NCI-H1930 (cell line): Measurements from ENCODE around the gene LLCFC1.
"Not testable (repeated sequence)": the region's sequence is repeated elsewhere in the genome, so short reads cannot be mapped to it uniquely, and the experiment has no call there.

ENCODE experiments used
- DNase-seq, 2 experiments: peaks; one replicate each; lab custom pipeline; 2025; lab: John Stamatoyannopoulos, UW

The LLCFC1 gene

DNA sequence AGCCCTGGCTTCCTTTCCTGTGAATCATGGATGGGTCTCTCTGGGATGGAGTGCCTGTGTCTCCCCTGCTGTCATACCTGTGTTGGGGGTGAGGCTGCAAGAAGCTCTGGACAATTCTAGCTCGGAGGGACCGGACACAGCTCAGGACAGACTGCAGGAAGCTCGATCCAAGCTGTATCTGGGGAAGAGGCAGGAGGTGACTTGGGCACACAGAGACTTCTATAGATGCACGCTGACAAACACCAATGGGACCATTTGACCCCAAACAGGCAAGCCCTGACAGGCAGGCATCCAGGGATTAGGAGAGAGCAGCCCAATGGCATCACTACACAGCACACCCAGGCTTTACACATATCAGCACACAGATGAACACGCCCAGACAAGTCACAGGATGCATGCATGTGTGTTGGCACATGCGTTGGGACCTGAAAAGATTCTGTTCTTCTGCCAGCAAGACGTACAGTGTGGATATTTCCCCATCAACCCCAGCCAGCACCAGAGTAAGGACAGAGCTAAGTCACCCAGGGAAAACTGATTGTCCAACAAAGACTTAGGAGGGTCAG, 4.5 kb downstream of the LLCFC1 start:
- no peak for DNase-seq

DNA sequence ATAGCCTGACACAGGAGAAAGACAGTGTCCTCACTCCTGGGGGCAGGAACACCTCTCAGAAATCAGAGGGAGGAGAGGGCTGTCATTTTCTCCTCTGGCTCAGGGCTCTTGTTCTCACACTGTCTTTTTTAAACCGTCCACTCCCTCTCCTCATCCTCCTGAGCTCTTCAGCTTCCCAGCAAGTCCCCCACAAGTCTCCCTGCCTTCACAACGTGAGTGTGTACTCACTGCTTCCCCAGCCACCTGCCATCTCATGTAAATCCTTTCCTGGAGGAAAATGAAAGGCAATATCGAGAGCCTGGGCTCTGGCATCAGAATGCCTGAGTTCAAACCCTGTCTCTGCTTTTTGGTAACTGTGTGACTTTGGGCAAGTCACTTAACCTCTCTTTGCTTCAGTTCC, 5.7 kb downstream of the LLCFC1 start:
- no peak for DNase-seq

DNA sequence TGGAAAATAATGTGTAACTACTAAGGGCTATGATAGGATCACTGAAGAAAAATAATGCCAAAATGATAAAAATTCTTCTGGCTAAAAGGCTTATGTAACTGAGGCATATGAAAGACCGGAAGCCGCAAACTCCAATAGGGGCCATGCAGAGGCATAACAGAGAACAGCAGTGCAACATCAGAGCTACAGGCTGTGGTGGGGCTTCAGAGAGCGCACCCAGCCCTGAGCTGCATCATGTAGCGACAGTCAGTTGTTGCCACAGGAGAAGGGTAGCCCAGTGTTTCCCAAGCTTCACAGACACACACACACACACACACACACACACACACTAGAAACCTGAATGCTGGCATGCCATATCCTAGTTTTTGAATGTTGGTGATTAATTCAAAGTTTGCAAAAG, 9.3 kb downstream of the LLCFC1 start:
- no peak for DNase-seq

DNA sequence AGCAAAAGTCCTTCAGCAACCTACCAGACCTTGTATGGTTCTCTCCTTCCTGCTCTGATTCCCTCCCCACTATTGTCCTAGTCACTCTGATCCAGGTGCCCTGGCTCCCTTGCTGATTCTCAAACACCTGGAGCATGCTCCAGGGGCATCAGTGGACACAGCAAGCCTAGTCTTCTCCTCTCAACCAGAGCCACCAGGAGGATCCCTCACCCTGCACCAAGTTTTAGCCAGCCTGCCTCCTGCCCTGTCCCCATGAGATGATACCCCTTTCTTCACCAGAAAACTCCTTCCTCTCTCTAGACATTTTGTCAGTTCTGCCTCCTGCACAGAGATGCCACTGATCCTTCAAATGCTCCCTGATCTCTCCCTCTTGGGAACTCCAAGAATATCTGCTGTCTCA, 11.0 kb downstream of the LLCFC1 start:
- no peak for DNase-seq

DNA sequence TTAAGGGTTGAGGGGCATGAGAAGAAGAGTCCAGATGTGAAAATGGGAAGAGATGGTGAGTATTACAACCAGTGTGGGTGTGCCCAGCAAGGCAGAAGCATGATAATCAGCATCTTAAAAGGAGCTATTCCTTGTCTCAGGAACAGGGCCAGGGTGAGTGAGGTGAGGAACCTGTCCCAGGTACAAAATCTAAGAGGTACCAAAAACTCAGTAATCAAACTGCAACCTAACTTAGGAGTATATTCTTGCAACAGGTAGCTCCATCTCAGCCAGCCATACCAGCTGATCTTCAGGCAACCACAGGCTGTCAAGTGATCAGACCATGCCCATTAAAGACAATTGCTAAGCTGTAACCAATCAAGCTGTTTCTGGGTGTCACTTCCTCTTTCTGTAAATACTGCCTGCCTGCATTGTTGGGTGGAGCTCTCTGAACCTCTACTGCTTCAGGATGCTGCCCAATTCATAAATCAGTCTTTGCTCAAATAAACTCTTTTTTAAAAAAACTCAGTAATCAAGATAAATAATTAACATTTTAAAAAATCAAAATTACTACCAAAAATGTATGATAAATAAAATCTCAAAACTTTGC, 15.5 kb downstream of the LLCFC1 start:
- DNase-seq, result no peak

DNA sequence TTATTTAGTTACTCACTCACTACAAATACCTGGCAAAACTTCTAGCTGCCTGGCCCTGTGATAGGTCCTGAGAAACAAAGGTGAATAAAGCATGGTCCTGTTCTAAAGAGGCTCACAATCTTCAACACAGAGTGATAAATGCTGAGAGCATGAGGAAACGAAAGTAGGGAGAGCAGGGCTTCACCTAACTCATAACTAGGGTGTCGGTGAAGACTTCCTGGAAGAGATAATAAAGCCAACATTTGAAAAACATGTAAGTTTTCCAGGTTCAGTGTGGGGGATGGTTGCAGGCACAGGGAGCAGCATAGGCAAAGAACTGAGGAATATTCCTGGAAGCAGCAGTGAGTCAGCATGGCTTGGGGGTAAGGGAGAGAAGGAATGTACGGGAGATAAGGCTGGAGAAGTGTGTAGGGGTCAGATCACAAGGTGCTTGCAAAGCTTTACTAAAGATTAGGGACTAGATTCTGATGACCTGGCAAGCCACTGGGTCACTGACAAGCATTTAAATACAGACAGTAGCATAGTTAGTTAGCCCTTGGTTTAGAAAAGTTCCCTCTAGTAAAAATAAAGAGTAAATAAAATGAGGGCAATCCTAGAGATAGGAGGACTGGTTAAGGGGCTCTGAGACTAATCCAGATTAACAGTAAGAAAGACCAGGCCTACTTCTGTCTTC, 17.8 kb downstream of the LLCFC1 start:
- no peak for DNase-seq

DNA sequence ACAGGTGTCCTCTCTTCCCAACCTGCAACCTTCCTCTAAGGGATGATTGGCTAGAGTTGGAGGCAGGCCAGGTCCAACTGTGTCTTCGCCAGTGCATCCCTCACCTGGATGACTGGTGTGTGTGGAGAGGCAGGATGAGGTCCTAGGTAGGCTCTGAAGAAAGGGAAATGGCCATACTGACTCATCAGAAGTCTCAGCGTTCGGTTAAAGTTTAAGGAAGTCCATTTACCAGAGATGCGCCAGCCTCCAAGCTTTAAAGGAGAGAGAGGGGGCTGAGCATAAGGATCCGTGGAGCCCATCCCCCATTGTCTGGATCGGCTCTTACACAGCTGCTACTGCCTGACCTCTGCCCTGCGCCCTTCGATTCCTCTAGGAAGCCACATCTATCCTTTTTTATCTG, 18.4 kb downstream of the LLCFC1 start:
- DNase-seq, result no peak

DNA sequence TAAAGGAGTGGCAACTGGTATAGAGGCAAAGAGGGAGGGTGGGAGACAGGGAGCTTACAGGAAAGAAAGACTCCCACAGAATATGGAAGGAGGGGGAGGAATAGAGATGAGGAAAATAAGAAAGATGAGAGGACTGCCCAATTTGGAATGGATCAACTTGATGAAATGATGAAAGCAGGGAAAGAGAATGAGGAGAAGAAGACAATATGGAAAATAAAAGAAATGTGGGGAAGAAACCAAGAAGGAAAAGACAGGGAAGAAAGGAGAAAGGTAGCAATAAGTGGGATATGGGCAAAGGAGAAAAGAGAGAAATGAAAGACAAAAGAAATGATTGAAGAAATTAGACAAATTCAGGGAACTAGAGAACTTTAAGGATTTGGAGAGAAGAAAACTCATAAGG, 19.9 kb downstream of the LLCFC1 start:
- no peak for DNase-seq

DNA sequence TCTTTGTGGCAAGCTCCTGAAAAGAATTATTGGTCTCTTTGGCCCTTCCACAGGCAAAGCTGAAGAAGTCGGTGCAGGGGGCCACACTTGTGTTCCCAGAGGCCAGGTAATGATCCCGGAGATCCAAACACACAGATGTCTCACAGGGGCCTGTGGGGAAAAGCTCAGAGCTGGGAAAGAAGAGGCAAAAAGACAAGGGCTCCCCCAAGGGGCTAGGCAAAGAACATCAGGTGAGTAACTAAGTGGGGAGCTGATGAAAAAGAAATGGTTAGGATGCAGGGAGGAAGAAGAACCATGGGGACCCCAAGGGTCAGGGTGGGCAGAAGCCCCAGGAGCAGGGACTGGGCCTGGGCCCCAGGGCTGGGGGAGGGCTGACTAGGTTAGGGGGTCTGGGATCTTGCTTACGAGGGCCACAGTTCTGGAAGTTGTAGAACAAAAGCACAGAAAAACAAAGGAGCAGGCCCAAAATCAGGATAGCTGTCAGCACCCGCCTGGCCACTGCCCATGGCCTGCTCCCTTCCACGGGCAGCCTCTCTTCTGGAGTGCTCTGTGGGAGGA, 21.8 kb downstream of the LLCFC1 start:
- no peak for DNase-seq

DNA sequence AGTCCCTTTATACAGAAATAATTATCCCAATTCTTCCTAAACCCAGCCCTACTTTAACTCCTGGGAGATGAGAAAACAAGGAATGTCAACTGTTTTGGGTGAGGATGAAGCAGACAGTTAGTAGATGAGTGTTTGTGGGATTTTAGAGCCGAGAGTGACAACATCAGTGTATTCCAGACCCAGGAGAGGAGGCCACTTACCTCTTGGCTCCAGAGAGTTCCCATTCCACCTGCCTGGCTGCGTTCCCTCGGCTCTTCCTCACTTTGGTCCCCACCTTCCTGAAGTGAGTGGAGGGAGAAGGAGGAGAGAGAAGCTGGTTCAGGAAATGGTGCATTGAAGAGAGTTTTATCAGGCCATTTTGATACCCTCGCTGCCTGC, 22.3 kb downstream of the LLCFC1 start:
- DNase-seq, result no peak

DNA sequence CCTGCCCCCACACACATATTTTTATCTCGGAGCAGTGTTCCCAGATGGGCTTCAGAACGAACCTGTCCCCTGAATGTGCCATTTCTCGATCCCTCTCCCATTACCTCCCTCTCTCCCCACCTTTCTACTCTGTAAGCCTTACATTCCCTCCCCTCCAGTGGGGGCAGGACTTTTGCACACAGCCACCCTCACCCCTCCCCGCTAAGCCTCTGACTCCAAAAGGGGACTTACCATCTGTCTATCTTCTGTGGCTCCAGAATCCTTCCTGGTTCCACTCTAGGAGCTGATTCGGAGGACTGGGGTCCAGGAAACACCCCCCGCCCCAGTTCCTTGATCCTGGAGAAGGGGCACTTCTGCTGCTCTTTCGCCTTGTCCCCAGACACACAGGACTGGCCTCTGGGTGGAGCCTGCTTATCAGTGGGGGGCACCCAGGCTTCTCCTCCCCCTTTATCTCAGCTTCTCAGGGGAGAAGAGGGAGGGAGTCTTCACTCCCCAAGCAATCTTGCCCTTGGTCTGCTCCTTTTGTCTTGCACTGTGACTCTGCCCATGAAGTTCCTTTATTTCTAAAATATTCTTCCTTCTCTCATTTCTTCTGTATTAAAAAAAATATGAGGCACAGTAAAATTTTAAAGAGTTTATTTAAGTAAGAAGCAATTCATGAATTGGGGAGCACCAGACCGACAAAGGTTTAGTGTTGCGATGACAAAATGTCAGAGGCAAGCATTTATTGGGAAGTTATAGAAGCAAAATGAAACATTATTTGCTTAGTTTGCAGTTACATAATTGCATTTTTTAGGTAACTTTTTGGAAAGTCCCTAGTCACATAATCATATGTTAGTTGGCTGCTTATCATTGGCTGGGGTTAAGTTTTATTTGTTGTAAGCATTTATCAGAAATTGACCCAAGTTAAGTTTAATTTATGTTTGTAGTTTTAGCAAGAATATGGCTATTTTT, 23.0 kb downstream of the LLCFC1 start, which contains the start of gene KEL:
TSS of gene KEL (minus strand) at position 391 of the 954 bp plus-strand sequence. CDS start at position 234, 157 bp downstream.
- no peak for DNase-seq

DNA sequence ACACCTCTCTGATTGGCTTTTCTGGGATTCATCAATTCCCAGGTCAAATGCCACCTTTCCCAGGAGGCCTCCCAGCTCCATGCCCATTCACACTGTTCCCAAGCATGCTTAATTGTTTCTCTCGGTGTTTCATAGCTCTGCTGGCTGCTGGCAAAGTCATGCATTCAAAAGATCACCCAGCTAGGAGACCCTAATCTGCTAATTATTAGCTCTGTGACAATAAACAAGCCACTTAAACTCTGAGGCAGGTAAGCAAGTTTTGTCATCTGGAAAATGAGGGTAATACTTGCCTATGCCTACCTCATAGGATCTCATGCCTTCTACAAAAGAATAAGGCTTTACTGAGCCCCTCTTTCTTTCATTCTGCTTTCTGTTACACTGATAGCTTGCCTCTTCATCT, 23.7 kb downstream of the LLCFC1 start:
- no peak for DNase-seq

DNA sequence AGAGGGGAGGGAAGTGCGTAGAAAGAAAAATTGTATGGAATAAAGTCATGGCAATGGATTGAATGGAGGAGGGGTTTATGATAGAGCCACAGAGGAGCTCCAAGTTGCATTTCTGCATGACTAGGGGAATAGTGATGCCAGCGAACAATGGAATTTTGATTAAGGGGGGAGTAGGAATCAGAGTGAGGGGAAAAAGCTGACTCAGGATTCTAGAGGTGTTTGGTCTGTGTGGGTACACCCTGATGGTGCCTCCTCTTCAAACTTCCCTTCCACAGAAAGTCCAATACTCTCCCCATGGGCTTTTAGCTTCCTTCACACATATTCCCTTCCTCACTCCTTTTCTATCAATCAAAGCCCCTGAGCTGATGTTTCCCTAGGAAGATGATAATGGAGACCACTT, 24.7 kb downstream of the LLCFC1 start:
- DNase-seq, result no peak

DNA sequence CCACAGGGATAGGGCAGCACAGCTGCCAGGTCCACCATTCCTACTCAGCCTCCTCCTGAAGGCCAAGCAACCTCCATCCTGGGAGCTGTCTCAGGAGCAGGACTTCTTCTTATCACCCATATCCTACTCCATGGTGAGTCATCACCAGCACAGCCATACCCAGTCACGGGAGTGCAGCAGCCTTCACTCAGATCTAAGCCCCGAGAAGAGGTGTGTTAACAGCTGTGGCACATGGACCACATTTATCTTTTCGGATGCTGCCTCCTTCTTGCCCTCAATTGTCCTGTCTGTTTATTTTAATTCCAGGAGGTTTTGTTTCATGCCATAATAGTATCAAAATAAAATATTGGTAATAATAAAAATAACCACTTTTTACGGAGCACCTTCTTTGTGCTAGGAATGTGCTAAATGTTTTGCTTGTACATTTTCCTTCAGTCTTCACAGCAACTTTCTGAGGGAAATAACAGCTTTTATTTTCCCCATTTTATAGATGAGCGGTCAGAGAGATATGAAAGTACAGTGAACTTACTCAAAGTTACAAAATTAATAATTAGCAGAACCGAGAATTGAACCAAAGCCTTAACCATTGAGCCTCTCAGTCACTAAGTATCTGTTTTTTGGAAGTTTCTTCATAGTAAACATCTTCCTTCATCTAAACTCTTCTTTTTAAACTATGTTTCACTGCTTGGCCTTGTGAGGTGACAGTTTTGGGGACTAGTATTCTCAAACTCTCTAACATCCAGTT, 25.4 kb downstream of the LLCFC1 start:
- no peak for DNase-seq

DNA sequence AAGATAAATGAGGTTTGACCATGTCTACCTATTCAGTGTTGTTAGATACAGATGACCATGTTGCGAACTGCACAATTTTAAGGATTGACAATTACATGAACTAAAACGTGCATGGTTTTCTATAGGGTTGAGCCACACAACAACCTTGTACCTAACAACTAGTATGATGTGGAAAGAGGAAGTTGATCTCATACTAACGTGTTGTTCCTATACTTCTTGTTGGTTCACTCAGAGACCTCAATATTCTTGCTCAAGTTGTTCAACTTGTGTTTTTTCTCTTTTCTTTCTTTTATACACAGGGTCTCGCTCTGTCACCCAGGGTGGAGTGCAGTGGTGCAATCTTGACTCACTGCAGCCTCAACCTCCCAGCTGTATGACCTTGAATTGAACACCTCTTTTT, 28.9 kb downstream of the LLCFC1 start:
- DNase-seq, result no peak

DNA sequence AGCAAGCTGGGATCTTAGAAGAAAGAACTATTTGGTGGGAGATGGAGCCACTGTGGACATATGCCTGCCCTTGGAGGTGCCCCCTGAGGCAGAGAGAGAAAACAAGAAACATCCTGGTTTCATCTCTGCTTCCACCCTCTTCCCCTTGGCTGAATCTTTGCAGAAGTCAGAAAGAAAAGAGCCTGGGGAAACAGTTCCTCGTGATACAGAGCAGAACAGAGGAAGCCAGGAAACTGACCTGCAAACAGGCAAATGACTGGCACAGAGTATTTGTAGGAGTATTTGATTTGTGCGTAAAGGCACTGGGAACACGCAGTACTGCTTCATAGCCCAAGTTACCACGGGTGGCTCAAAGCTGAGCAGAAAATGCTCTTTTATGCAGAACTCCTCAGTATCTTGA, 29.9 kb downstream of the LLCFC1 start:
- no peak for DNase-seq

DNA sequence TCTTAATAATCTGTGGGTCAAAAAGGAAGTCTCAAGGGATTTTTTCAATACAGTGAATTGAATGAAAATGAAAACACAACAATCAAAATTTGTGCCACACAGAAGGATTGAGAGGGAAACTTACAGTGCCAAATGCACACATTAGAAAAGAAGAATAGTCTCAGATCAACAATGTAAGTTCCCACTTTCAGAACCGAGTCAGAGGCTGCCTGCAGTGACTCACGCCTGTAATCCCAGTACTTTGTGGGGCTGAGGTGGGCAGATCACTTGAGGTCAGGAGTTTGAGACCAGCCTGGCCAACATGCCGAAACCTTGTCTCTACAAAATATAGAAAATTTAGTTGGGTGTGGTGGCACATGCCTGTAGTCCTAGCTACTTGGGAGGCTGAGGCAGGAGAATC, 35.3 kb downstream of the LLCFC1 start:
- DNase-seq, result no peak

DNA sequence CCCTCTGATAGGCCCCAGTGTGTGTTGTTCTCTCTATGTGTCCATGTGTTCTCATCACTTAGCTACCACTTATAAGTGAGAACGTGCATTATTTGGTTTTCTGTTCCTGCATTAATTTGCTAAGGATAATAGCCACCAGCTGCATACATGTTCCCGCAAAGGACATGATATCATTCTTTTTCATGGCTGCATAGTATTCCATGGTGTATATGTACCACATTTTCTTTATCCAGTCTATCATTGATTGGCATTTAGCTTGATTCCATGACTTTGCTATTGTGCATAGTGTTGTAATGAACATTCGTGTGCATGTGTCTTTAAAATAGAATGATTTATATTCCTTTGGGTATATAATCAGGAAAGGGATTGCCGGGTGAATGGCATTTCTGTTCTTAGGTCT, 39.1 kb downstream of the LLCFC1 start:
- not testable (repeated sequence) for DNase-seq

DNA sequence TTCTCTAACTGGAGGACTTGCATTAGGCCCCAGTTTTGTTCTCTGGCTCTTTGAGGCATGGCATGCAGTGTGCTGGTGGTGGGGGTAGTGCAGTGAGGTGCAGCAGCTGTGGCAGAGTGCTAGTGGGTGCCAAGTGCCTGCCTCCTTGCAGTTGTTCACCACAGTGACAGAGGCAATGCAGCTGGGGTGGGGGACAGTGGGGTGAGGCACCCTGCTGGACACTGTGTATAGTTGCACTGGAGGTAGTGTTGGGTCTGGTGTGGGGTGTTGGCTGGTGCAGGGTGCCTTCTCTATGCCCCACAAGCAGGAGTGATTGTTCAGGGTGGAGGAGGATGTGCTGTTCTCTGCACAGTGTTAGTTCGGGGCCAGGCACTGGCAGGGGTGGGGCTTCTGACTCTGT, 44.5 kb downstream of the LLCFC1 start:
- DNase-seq, result no peak

DNA sequence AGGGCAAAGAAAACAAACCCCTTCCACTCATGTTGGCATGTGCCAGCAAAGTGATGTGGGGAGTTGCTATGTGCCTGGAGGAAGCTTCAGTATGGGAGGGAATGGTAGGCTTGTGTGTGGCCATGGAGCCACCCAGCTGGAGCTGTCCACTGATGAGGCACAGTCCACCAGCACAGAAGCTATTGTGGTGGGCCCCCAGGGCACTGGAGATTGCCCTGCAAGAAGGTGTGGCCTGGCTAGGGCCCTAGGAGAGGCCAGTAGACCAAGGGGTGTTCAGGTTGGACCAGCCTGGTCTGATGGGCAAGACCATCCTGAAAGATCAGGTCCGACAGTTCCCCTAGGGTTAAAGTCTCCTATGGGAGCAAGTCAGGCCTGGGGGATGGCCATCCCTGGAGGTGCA, 45.0 kb downstream of the LLCFC1 start:
- DNase-seq, result no peak
